K562 (cell line): Measurements from ENCODE around the gene HSD17B13. TPM values are rescaled to one million over a fixed set of nuclear protein-coding genes. Genes with fewer than 3 reads are reported as not detected.

Experiments
- ATAC-seq: fragments of 200-7000 bp; cut with Tn5 transposase; 3 replicates; pipeline ENCODE4 v1.9.1; 2020; ENCODE audit warnings: moderate library complexity
- BruUV-seq: library from RNA; stranded (reverse); fragments of 400-500 nt; replicated peaks from 2 replicates; lab custom pipeline; 2021; lab: Mats Ljungman, UMichigan
- CTCF ChIA-PET: fragments of 300-600 bp; formaldehyde crosslinking; extraction: SDS; loops from one replicate; lab custom pipeline; 2021; ENCODE audit warnings: low intra/inter-chr PET ratio; lab: Yijun Ruan, JAX
- POLR2A ChIA-PET: fragments of 300-600, 350-650 bp; sonication (Branson Sonifier 250); formaldehyde crosslinking; extraction: SDS; loops from one replicate; lab custom pipeline; 2021; ENCODE audit warnings: antibody characterized with exemption, inconsistent platforms; lab: Yijun Ruan, JAX
- DNase-seq, 4 experiments: peaks; one replicate each; pipeline versions ENCODE4 v3.0.0 to v3.0.0-alpha.2; 2011 to 2018; ENCODE audit warnings: low spot score in 3 of 4, mixed read lengths in 3 of 4; ENCODE audit errors: extremely low read depth in 1 of 4
- FAIRE-seq: peaks from 2 replicates; lab custom pipeline; 2011; peaks lifted over from hg19 to GRCh38; lab: Jason Lieb, UNC
- H2AFZ ChIP-seq: 2 replicates; pipeline ENCODE4 v1.6.0; 2011; ENCODE audit warnings: low read depth, low read length, control low read depth, inconsistent platforms
- H3K27ac ChIP-seq: fragments of 200-600 bp; 3 replicates; pipeline ENCODE4 v1.8.0; 2011; ENCODE audit warnings: low read depth, mild to moderate bottlenecking, control low read depth, inconsistent platforms, low read length, moderate library complexity, mixed read lengths; ENCODE audit errors: extremely low read depth
- H3K27me3 ChIP-seq, 2 experiments: fragments of 300-600 bp in 1 of 2; 2 replicates in 1 of 2; 3 replicates in 1 of 2; pipeline versions ENCODE4 v1.6.0 to v1.8.0; 2011; ENCODE audit warnings: inconsistent platforms in 2 of 2, low read length in 2 of 2, mild to moderate bottlenecking in 1 of 2, mixed read lengths in 1 of 2, moderate library complexity in 1 of 2; ENCODE audit not compliant: control insufficient read depth in 2 of 2, insufficient read depth in 2 of 2
- H3K36me3 ChIP-seq: fragments of 300-600 bp; 3 replicates; pipeline ENCODE4 v1.8.0; 2011; ENCODE audit warnings: mild to moderate bottlenecking, low read length, inconsistent platforms; ENCODE audit not compliant: control insufficient read depth, insufficient read depth
- H3K4me1 ChIP-seq, 2 experiments: fragments of 200-600 bp in 1 of 2; replicated peaks in 1 of 2; 2 replicates in 1 of 2; 3 replicates in 1 of 2; pipeline versions ENCODE4 v1.5.1 to v1.8.0; 2011; ENCODE audit warnings: inconsistent platforms in 2 of 2, low read length in 2 of 2, mild to moderate bottlenecking in 1 of 2, mixed read lengths in 1 of 2, moderate library complexity in 1 of 2; ENCODE audit not compliant: control insufficient read depth in 2 of 2, insufficient read depth in 2 of 2
- H3K4me2 ChIP-seq: 2 replicates; pipeline ENCODE4 v1.6.1; 2011; ENCODE audit warnings: low read length, control low read depth, inconsistent platforms, mixed read lengths; ENCODE audit not compliant: insufficient read depth
- H3K4me3 ChIP-seq: fragments of 200-600 bp; sonication (generic), shearing (Covaris generic); 2 replicates; pipeline ENCODE4 v1.5.1; 2016; ENCODE audit warnings: control low read depth, inconsistent platforms
- H3K79me2 ChIP-seq: fragments of 200-600 bp; 3 replicates; pipeline ENCODE4 v1.8.0; 2011; ENCODE audit warnings: low read length, inconsistent platforms; ENCODE audit not compliant: control insufficient read depth, insufficient read depth
- H3K9ac ChIP-seq, 2 experiments: 2 replicates each; pipeline versions ENCODE4 v1.6.0 to v1.6.1; 2011; ENCODE audit warnings: low read depth in 2 of 2, low read length in 2 of 2, control low read depth in 1 of 2, inconsistent platforms in 1 of 2, mild to moderate bottlenecking in 1 of 2, mixed read lengths in 1 of 2; ENCODE audit not compliant: insufficient read depth in 1 of 2
- H3K9me1 ChIP-seq: one replicate; pipeline ENCODE4 v1.6.0; 2011; ENCODE audit warnings: inconsistent platforms, mild to moderate bottlenecking, low read length, moderate library complexity; ENCODE audit not compliant: control insufficient read depth, insufficient read depth
- H3K9me3 ChIP-seq: replicated peaks from 2 replicates; pipeline ENCODE4 v1.5.1; 2011; ENCODE audit warnings: low read depth, low read length, inconsistent platforms; ENCODE audit not compliant: control insufficient read depth, insufficient read depth
- H4K20me1 ChIP-seq: replicated peaks from 2 replicates; pipeline ENCODE4 v1.6.1; 2011; ENCODE audit warnings: low read length, inconsistent platforms, mixed read lengths; ENCODE audit not compliant: control insufficient read depth, insufficient read depth
- ARID1B ChIP-seq: fragments of 450-650 bp; IDR thresholded peaks from 2 replicates; pipeline ENCODE4 v1.6.1; 2016; ENCODE audit warnings: antibody characterized with exemption, mild to moderate bottlenecking, inconsistent platforms
- L3MBTL2 ChIP-seq: fragments of 450-650 bp; IDR thresholded peaks from 2 replicates; pipeline ENCODE4 v1.6.1; 2016; ENCODE audit warnings: mild to moderate bottlenecking, moderate library complexity
- POLR2H ChIP-seq: IDR thresholded peaks from 2 replicates; pipeline ENCODE4 v1.6.1; 2016; ENCODE audit warnings: missing genetic modification characterization, low read depth, mild to moderate bottlenecking, control low read depth, missing compliant biosample characterization, moderate library complexity
- SPI1 ChIP-seq: IDR thresholded peaks from 2 replicates; pipeline ENCODE4 v1.6.1; 2011; ENCODE audit warnings: low read depth, low read length, control low read depth, borderline replicate concordance
- ZNF197 ChIP-seq: fragments of 200-800 bp; sonication (Bioruptor generic); IDR thresholded peaks from 2 replicates; pipeline ENCODE4 v1.6.1; 2016; ENCODE audit warnings: low read depth, missing genetic modification characterization, missing compliant biosample characterization
- ZNF785 ChIP-seq: fragments of 250-450 bp; sonication (Bioruptor Pico); IDR thresholded peaks from 2 replicates; pipeline ENCODE4 v1.4.0; 2020; ENCODE audit warnings: mild to moderate bottlenecking
- in situ Hi-C: fragments of 300-500 bp; cut with MboI; formaldehyde crosslinking; loops from 4 replicates; pipeline ENCODE4 v1.15.0; 2018; ENCODE audit warnings: inconsistent platforms, mixed read lengths
- intact Hi-C: fragments of 100-400 bp; cut with micrococcal nuclease; formaldehyde crosslinking; loops from 2 replicates; pipeline ENCODE4 v1.14.2; 2022
- polyA plus RNA-seq, 8 experiments: library from polyadenylated mRNA; depleted of rRNA in 4 of 8; stranded (reverse) in 5 of 8; unstranded in 3 of 8; fragments of >200 nt; fragmentation: Nextera tagmentation in 2 of 8; fragmentation: Illumina TruSeq in 1 of 8; extraction: Ambion mirVana in 2 of 8; extraction: Trizol in 1 of 8; gene quantifications; 2 replicates each; pipeline versions ENCODE4 v1.2.1 to v1.2.3, GENCODE V29; 2011 to 2014; ENCODE audit warnings: inconsistent platforms in 1 of 8, missing spikeins in 1 of 8
- total RNA-seq, 7 experiments: library from RNA; depleted of rRNA in 6 of 7; stranded (reverse); fragments of >200 nt in 6 of 7; fragmentation: Illumina TruSeq in 2 of 7; extraction: Trizol in 2 of 7; gene quantifications; 2 replicates each; pipeline versions ENCODE4 v1.2.1 to v1.2.3, GENCODE V29; 2011 to 2021; ENCODE audit warnings: low replicate concordance in 1 of 7
- TF ChIP-seq, protein P1 (sequence below): fragments of 250-450 bp; sonication (Bioruptor Pico); IDR thresholded peaks from 2 replicates; pipeline ENCODE4 v1.8.0; 2021; ENCODE audit warnings: mild to moderate bottlenecking, moderate library complexity

Gene HSD17B13
- total and polyA plus RNA-seq, 9 of the 15 experiments (the other 6 are each of a cell fraction or from before 2014, with no cell fraction given): 0.05 to 0.36 (median 0.29) TPM

DNA sequence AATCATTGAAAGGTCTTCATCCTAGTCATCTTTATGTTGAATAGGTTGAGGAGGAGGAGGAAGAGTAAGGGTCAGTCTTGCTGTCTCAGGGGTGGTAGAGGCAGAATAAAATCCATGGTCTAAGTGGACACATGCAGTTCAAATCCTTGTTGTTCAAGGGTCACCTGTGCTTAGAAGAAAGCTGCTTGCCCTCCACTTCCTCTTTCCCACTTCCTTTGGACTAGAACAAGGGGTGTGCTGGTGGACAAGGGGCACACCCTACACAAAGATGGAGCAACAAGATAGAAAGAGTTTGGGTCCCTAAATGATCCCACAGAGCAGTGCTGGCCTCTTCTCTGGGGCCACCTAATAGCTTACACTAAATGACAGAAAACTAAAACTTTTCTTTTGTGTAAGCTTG lies 47.9 kb downstream of the HSD17B13 start:
- H3K4me1 ChIP-seq: no peaks in the 10 kb centered on the region
- ChIA-PET POLR2A (interaction anchor here (0.6 kb wide), 2 partner anchors 11 to 217 kb away, joined by 3 read pairs; no protein-coding TSS in a partner anchor), CTCF (interaction anchor here (0.6 kb wide), 1 partner anchor 239 kb away, joined by 4 read pairs; no protein-coding TSS in a partner anchor)
- DNase-seq (no peak), FAIRE-seq (no peak), ATAC-seq (no peak)
- H2AFZ ChIP-seq: no peak overlapping the region
- no peak for TF ChIP-seq ZNF197 (CRISPR knock-in tag)
- TF ChIP-seq ARID1B: no peak
- peak; percentile 97 for TF ChIP-seq SPI1
- no peak for TF ChIP-seq POLR2H (tag)
- TF ChIP-seq ZNF785 (CRISPR knock-in tag): no peak
- TF ChIP-seq L3MBTL2: no peak
- TF ChIP-seq, protein P1, sequence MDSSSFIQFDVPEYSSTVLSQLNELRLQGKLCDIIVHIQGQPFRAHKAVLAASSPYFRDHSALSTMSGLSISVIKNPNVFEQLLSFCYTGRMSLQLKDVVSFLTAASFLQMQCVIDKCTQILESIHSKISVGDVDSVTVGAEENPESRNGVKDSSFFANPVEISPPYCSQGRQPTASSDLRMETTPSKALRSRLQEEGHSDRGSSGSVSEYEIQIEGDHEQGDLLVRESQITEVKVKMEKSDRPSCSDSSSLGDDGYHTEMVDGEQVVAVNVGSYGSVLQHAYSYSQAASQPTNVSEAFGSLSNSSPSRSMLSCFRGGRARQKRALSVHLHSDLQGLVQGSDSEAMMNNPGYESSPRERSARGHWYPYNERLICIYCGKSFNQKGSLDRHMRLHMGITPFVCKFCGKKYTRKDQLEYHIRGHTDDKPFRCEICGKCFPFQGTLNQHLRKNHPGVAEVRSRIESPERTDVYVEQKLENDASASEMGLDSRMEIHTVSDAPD (CRISPR knock-in tag): no peak
- no peaks in the 10 kb centered on the region for H3K36me3 ChIP-seq
- H3K4me3 ChIP-seq: no peak overlapping the region
- no TSS peak for BruUV-seq
- H3K9me1 ChIP-seq: no peaks in the 10 kb centered on the region
- in situ Hi-C loops (loop anchor here (5.0 kb wide), 1 partner anchor 187 kb away; no protein-coding TSS in a partner anchor), intact Hi-C loops (loop anchor here (5.0 kb wide), 1 partner anchor 92 kb away; no protein-coding TSS in a partner anchor)
- no peak overlapping the region for H3K27ac ChIP-seq
- no peaks in the 10 kb centered on the region for H3K79me2 ChIP-seq
- no peak overlapping the region for H3K4me2 ChIP-seq
- H4K20me1 ChIP-seq: no peaks in the 10 kb centered on the region
- H3K9ac ChIP-seq: no peak overlapping the region
- H3K27me3 ChIP-seq: peaks cover 7 to 20% of the 10 kb centered on the region in 2 experiments
- no peaks in the 10 kb centered on the region for H3K9me3 ChIP-seq
